HG03558 (cell line): Measurements from ENCODE around the gene ZBED2.
A peak's percentile ranks its signal among the peaks of the same experiment; 100 is the strongest.
"Not testable (repeated sequence)": the region's sequence is repeated elsewhere in the genome, so short reads cannot be mapped to it uniquely, and the experiment has no call there.

Experiments
- ATAC-seq: cut with Tn5 transposase; IDR thresholded peaks from one replicate; pipeline ENCODE4 v1.9.1; 2021; ENCODE audit warnings: moderate number of reproducible peaks; ENCODE audit not compliant: unreplicated experiment; ENCODE audit errors: extremely low read depth

ZBED2 gene

DNA sequence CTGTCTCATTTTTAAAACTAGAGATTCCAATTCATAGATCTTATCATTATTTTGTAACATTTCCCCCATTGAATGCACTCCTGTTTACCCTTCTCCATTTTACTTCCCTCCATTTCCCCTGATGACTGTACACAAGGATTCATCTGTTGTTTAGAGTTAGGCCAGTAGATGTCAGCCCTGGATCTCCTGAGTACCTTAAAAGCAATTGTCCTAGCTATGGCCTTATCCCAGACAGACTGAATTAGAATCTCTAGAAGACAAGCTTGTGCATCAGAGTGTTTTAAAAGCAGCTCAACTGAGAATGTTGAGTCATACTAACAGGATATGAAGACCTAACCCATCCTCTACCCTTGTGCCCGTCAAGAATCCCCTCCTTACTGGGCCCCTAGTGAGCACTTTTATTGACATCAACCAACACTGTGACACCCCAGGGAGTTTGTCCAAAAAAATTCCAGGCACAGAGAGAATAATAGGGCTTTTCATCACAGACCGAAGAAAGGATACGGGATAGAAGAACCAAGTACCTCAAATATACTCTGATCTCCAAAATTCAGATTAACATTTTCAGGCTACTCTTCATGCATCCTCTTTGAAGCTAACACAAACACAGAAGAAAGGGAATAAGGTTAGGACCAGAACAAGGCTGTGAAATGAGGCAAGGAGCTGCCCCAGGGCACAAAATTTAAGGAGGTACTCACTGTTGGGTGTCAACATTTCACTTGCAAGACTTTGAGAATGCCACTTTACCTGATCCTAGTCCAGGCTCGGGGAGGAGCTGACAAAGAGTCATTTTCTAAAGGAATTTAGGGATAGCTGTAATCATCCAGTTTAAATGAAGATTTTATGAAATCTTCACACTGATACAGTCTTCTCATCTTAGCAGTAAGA, 17.1 kb downstream of the ZBED2 start:
- ATAC-seq: peak; percentile 90

DNA sequence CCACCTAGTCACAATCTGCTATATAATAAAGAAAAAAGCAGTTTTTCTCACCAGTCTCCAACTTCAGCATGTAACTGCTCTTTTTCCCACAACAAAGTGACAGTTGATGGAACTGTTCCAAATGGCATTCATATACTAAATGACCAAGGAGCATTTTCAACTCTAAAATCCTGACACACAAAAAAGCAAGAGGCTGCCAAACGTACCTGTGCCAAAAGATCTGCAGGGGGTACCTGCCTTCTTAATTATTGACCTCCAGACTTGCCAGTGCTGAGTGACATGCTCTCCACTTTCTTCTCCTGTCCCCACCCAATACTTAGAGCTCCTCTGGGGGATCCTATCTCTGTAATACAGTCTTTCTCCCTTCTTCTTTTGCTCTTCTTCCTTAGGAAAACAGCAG, 18.0 kb downstream of the ZBED2 start:
- ATAC-seq: no peak

DNA sequence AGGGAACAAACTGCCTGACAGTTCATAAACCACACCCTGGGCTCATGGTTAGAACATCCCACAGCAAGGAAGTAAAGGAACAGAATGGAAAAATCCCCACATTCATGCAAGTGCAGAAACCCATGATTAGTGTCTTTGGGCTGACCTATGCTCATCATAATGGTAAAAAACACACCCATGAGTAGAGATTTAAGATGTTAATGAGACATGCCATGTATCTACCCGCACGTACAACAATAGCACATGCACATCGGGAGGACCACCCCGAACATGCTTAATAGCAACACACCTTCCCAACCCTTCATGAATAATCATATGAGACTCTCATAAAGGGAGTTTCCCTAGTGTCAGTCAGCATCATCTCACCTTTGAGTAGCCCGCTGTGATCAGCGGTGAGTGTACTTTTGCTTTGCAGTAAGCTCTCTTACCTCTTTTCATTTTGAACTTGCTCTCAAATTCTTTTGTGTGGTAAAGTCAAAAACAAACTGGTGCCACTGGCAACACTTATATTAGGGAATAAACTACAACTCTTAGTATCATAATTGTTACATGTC, 23.2 kb downstream of the ZBED2 start:
- ATAC-seq: no peak

DNA sequence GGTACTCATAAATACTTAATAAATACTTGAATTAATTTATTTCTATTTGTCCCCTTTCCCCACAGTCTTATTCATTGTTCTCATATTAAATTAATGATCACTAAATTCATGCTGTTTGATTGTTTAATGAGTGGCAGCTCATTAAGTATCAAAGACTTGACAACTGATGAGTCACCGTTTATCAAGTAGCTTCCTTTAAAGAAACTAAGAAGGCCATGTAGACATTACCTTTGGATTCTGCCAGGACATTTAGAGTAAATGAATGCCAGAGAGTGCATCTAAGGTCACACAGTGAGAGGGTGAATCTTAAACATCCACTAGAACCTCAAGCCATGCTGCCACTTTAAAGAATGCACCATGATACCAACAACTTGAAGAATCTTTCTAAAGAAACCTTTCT, 23.9 kb downstream of the ZBED2 start:
- ATAC-seq: no peak

DNA sequence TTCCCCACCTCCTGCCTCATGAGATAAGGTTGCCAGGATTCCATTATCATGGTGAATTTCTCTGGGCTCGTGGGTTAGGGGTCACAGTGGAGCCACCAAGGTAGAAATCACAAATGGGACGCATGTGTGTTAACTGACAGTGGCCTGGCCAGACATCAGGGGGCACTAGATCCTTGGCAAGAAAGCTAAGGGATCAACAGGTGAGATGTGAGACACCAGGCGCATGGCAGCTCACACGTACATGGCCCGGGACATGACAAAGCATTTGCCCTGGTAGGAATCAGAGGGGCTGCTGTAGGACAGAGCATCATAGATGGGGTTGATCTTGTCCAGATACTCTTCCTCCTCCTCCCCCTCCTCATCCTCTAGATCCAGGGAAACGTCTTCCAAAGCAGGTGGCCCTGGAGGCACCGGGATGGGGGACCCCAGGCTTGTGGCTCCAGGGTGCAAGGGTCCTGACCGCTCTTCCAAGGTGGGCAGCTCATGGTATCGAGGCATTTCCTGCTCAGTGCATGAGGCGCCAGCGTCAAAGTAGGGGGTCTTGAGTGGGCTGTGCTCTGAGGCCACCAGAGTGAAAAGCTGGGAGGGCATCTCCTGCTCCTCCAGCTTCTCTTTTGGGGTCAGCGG, 24.6 kb downstream of the ZBED2 start:
- ATAC-seq: no peak

DNA sequence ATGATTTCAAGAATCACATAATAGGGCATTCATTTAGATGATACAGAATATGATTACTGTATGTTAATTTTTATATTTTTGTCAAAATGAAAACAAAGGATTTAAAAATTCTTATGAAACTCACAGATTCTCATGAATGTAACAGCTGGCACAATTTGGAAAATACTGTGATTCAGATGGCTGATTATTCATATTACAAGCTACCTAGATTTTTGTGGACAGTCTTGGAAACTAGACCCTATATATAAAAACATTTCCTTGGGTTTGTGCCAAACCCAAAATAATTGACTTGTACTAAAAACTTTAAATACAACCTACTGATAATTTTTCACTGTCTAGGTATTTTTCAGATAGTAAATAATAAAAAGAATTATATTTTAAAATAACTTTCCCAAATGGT, 26.2 kb downstream of the ZBED2 start:
- ATAC-seq: no peak

DNA sequence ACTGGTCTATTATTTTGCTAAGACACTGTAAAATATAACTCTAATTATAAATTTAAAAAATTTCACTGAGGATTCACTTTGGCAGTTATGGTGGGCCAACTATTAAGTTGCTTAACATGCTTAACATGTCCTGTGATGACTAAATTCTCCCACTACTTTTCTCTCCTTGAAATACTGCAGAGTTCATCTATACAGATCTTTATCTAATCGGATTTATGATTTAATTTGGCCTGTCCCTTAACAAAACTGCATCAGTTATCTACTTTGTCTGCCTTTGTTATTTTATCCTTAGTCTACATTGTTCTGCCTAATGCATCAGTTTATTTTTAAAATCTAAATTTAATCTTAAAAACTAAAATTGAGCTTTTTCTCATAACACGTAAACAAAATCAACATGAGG, 26.8 kb downstream of the ZBED2 start:
- ATAC-seq: no peak

DNA sequence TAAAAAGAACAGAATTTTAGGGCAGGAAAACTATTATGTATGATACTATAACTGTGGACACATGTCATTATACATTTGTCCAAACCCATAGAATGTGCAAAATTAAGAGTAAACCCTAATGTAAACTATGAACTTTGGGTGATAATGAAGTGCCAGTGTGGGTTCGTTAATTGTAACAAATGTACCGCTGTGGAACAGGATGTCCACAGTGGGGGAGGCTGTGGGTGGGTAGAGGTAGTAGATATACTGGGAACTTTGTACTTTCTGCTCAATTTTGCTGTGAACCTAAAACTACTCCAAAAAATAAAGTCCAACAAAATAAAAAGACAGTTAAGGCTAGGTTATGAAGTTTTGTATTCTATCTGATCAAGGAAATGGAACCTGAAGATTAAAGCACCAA, 28.3 kb downstream of the ZBED2 start:
- ATAC-seq: no peak

DNA sequence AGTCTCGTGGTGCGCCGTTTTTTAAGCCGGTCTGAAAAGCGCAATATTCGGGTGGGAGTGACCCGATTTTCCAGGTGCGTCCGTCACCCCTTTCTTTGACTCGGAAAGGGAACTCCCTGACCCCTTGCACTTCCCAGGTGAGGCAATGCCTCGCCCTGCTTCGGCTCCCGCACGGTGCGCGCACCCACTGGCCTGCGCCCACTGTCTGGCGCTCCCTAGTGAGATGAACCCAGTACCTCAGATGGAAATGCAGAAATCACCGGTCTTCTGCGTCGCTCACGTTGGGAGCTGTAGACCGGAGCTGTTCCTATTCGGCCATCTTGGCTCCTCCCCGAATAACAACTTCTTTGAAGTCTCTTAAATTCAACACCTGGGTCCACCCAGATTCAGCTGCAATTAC, 33.2 kb downstream of the ZBED2 start:
- ATAC-seq: not testable (repeated sequence)

DNA sequence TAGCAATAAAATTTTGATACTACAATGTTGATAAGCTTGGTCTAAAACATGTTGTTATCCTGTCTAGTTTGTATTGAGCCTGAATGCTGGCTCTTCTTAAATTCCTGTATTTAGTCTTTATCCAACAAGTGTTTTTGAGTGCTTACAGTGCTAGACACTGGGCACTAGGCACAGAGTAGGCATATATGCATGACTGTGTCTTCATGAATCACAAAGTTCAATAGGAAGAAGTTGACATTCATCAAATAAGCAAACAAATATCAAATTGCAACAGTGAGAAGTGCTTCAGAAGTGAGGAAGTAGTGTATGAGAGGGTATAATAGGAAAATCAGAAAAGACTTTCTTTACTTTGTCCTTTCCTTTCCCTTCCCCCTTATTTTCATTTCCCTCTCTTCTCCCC, 46.4 kb downstream of the ZBED2 start:
- no peak for ATAC-seq

DNA sequence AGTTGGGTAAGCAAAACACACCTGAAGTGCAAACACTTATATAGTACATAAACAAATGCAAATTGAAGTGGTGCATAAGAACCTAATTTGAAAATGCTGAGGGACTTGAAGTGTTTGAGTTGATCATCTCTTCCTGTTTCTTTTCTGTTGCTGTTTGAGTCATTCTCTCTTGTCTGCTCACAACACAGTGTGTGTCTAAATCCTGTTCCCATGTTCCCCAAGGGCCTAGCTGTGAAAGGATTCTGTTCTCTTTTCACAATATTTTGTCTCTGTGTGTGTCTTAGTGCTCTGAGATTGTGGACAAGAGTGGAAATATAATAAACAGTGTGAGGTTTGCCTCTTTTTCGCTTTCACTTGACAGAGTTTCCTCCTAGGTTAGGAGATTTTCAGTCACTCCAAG, 47.1 kb downstream of the ZBED2 start:
- peak; percentile 42 for ATAC-seq

DNA sequence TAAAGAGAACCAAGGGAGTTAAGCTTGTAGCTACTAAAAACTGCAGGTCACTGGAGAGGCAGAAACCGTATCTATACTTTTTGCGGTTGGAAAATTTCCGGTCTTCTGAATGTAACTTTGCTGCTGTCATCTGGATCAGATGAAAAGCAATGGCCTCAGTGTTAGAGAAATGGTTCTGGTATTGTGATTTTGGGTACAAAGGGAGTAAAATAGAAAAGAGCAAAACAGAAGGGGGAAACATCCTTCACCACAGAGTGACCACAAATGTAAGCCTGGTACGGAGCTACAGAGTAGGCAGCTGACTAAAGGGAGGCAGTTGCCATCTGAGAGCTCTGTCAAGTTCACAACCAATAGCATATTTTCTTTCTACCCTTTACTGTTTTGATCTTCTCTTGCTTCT, 47.5 kb downstream of the ZBED2 start:
- peak; percentile 81 for ATAC-seq

DNA sequence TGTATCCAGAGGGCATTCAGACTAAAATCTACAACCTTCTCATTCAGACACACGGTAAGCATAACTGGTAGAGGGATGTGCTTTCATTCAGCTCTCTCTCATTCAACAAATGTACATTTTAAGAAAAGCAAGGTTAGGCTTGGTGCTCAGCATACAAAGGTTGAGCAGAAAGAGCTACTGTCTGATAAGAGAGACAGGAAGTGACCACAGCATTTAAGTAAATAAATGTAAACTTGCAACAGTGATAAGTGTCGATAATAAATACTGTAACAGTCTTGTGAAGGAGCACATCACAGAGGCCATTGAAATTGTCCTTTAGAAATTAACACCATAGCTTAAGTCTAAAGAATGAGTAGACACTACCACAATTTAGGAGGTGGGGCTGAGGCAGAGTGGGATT, 49.8 kb downstream of the ZBED2 start:
- ATAC-seq: no peak
